ENCODE data around the gene COX7A2. TPM values are rescaled to one million over a fixed set of nuclear protein-coding genes. Genes with fewer than 3 reads are reported as not detected.
A peak's percentile ranks its signal among the peaks of the same experiment; 100 is the strongest.

Gene COX7A2, protein sequence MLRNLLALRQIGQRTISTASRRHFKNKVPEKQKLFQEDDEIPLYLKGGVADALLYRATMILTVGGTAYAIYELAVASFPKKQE
- 406 and 478 TPM in 2 replicates for total RNA-seq (2014; rRNA removed; shearing (Covaris generic))

DNA sequence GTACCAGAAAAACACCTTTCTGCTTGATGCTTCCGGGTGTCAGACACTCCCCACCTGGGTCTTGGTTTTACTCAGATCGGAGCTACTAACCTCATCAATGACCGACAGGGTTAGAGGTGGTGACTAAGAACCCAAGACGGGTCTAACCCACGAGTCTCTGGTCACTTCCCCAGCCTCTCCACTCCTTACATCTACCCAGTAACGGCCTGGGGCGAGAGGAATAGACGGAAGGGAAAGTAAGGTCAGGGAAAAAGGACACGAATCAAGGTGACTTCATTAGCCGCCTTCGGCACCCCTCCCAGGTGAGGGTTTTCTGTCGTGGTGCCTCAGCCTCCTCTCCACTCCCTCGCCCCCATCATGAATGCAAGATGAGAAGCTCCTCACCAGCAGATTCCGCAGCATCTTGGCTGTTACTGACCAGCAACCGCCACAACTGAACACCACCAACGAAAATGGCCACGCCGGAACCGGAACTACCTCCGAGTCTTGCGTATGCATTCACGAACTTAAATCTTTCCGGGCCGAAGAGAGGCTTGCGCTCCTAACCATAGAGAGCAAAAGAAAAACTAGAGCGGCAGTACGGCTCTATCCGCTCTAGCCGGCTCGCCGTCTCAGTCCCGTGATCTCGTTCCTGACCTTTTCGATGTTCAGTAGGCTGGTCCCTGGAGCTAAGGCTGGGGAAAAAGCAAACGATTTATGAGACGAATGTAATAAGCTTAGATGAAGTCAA lies at the start of gene COX7A2:
COX7A2 (minus strand) TSS at position 469 of the 730 bp plus-strand sequence; CDS start at position 402, 67 bp downstream.
- peak; percentile 99 for DNase-seq (ENCODE audit: low read depth)

DNA sequence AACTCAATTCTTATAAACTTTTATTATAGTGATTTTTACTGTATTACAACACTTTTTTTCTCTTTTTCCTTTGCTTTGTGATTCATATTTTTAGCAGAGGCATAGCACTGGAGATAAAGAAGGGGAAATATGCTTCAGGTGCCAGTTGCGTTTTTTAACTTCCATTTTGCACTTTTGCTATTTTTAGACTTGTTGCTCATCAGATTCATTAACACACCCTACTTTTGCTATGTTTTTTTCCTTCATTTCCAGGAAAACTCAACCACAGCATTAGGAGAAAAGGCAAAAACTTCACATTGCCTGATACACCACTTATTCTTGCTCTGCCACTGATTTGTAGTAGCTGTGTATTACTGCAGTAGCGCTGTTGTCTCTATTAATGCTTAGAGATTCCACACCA lies 49.0 kb upstream of the COX7A2 start:
- no peak for DNase-seq (ENCODE audit: low read depth)

DNA sequence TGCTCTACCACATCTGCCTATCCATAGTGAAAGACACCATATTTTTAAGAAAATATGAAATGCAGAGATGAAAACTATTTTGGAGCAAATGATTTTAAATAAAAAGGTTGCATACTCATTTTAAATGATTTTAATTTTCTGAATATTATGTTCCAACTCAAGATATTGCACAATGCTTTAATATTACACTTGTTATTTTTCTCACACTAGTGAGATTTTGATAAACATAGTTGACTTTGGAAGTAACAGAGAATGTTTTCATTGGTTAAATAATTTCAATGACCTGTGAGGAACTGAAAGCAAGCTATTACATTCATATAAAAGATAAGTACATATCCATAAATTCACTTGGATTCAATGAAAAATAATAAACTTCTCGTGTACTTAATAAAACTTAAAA lies 48.1 kb upstream of the COX7A2 start:
- no peak for DNase-seq (ENCODE audit: low read depth)

DNA sequence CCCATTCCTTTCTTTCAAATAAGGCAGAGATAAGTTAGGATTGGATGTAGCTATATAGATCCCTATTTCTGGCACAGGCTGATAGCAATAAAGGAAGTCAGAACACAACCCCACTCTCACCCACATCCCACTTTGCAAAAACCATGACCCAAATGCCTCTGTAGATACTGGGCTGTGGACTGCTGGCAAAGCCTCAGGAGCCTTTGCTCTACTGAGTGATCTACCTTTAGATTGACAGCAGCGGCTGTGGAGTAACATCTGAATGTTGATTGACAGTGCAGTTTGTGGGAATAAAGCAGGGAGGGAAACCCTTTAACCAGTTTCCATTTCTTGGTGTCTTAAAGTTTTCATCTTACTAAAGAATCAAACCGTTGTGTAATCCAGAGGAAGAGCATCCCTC lies 47.7 kb upstream of the COX7A2 start:
- no peak for DNase-seq (ENCODE audit: low read depth)

DNA sequence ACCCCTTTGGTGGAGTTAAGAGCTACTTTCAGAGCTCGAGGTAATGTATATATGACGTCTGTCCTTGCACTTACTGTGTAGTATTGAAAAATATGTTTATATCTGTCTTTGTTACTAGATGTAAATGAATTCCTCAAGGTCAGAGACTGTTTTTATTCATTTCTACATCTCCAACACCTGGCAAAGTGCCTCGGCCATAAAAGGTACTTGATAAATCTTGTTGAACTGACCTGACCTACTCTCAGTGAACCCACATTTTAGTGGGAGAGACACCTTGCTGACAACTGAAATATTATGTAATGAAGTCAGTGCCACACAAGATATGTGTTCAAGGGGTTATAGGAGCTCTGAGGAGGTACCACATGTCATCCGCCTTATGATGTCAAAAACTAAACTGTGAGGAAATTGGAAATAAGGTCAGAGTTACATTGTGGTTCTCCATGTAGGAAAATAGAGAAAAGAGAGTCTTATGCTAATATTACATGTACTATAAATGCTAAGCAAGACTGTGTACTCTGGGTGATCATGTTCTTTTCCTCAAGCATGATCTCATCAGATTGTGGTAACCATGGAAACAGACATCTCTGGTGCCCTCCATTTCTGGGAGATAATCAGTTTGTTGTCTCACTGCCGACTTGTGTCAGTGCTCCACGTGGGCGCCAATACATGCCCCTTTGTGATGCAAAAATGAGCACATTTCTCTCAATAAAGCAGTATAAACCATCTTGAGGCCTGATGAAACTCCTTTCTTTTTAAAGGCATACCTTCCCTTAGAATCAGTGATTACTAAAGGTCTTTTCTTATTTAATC lies 46.7 kb upstream of the COX7A2 start:
- DNase-seq (ENCODE audit: low read depth): no peak

DNA sequence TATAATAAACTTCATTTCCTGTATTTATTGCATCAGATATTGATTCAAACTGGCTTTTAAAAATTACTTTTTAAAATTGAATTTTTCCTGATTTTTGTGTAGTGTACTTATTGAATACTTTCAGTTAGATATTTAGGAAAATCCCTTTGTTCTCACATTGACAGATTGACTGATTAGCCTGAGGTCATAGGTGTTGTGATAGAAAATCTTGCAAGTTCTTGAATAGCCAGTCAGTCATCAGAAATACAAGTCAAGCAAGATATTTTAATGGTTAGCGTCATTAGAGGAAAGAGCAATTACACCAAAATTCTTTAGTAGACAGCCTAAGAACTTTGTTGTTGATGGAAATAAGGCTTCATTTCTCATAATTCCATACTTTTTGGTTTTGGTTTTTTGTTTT lies 44.4 kb upstream of the COX7A2 start:
- no peak for DNase-seq (ENCODE audit: low read depth)

DNA sequence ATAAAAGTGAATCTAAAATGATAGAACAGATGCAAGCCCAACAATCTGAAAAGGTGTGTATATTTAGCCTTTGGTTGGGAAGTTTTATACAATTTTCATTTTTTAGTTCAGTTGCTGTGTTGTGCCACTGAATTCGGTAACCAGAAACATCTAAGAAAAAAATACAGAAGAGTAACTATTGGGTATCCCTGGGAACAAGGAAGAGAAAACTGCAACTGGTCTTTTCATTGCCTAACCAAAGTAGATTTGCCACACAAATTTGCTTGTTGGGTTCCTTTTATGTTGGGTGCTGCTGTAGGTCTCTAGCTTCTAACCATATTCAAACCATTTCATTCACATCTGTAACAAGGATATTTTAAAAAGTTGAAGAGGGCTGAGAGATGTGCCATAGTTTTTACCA lies 43.8 kb upstream of the COX7A2 start:
- DNase-seq (ENCODE audit: low read depth): no peak

DNA sequence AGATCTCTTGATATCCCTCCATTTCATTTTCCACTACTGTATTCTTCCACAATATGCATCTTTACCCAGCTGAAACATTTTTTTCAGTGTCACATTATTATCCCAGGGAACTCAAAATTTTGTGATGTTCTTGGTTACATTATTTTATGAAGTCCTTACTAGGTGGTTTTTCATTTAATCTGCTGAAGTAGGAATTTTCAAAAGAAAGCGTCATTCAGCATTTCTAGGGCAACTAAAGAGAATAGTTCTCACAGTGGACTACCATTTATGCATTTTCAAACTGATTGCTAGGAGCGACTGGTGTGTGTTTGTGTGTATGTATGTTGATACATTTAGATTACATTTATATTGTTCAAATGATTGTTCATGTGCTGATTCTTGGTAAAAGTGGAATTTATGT lies 43.4 kb upstream of the COX7A2 start:
- DNase-seq (ENCODE audit: low read depth): no peak

DNA sequence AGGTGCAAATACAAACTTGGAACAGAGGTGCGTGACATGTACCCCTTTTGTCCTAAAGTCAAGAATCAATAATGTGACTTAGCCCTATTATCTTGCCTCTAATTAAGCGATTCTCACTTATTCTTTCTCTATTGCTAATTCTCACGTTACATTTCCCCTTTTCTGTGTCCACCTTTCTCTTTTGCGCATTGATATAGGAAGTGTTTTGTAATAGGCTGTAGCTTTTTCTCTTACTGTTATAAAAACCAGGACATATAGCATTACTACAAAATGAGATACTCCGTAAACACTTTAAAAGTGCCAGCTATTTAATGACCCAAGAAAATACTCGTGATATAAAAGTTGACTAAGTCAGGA lies 41.7 kb upstream of the COX7A2 start:
- peak; percentile 39 for DNase-seq (ENCODE audit: low read depth)

DNA sequence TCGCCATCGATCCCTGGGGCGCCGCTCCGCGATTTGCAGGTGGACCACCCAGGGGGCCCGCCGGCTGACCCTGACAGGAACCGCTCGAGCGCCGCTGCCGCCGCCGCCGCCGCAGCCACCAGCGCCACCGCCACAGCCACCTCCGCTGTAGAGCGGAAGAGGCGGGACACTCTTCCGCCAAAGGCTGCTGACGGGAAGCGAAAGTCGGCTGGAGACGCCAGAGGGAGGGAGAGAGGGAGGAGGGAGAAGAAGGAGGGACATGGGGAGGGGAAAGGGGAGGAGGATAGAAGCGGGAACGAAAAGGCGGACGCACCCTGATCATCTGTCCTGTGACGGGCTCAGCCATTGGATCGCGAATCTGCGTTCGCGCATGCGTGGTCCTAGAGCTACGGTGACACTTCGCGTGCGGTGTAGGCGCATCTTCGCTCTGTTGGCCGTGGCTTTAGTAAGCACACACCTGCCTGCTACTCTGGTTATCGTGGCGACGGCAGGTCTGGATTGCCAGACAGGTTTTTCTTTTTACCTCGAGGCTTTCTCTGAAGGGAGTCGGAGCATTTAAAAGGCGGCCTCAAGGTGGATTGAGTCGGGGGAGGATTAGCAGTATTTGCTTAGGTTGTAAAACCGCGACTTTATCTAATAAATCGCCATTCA lies 41.2 kb upstream of the COX7A2 start, which contains the start of gene TMEM30A:
TMEM30A (minus strand) TSS at position 161 of the 651 bp plus-strand sequence; CDS start at position 7, 154 bp downstream.
- DNase-seq (ENCODE audit: low read depth): peak; percentile 99

DNA sequence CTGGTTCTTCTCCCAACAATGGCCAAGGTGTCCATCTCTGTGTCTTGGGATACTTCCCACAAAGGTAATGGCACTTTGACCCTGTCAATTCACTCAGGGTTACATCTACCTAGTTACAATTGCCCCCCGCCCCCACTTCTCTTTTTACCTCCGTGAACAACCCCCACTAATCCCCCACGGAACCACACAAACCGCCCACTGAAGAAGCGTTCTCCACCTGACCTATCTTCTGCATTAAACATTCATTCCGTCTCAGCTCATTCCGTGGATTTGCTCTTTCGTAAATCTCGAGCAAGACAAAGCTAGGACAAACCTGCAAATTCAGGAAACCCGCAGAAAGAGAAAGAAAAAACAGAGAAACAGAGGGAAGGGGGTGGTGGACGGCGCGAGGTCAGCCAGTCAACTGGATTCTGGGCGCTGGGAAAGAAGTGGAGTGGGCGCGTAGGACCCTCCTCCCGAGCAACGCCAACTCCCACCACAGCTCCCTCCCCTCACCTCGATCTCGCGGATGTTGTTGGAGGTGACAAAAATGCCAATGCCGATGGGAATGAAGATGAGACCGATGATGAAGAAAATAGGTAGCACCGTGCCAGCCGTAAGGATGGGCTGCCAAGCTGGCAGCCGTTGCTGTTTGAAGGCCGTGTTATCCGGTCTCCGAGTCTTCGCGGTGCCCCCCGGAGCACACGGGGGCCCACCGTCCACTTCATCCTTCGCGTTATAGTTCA lies 40.5 kb upstream of the COX7A2 start:
- DNase-seq (ENCODE audit: low read depth): no peak

DNA sequence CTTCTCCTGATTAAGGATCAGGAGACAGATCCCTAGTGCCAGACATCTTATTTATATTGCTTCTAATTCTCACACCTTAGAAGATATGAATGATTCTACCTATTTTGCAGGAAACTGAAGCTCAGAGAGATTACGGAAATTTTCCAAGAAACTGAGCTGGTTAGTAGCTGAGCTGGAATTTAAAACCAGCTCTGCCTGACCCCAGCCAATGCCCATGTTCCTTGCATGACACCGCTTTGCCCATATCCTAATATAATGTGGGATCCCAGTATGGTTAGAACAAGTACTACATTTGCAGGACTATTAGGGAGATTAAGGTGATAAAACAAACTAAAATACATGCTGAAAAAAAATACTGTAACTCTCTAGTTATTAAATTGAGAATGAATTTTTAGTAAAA lies 39.1 kb upstream of the COX7A2 start:
- peak; percentile 7 for DNase-seq (ENCODE audit: low read depth)

DNA sequence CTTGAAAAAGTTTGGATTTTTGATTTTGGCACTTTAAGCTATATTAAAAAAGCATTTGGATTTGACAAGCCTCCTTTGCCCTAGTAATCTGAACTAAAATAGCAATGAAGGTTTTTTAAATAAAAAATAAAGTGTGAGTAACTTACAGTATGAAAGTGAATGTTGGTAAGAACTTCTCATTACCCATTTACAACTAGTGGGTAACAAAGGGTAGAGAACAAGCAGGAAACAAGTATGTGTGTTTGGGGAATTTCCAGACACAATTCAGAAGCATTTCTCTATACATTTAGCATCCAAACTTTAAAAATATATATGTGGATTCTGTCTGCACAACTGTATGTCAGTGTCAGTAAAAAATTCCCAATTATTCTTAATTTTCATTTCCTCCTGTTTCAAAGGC lies 38.1 kb upstream of the COX7A2 start:
- no peak for DNase-seq (ENCODE audit: low read depth)

DNA sequence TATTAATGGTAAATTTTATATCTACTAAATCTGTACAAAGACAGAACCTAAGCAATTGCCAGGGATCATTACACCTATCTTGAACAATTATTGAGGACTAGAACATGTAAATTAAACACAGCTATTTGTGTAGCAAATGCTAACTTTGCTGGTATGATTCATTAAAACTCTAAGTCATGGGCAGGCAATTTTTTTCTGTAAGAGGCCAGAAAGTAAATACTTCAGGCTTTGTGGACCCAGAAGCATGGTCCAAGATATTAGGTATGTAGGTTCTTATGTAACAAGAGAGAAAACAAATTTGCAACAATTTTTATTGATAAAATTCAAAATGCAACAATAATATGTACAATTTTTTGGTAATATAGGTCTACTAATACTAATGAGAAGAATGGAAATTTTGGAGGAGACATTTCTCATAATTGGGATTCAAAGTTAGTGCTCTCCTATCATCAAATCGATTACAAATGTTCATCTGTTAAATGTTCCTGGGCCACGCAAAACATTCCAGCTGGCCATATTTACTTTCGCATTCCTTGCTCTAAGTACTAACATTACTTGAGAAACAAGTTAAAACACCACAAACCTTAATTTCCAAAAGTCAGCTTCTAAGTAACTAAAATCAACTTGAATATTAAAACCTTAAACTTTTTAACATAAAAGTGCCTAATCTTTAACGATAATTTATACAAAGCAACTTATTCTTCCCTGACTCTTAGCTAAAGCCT lies 36.7 kb upstream of the COX7A2 start:
- DNase-seq (ENCODE audit: low read depth): no peak

DNA sequence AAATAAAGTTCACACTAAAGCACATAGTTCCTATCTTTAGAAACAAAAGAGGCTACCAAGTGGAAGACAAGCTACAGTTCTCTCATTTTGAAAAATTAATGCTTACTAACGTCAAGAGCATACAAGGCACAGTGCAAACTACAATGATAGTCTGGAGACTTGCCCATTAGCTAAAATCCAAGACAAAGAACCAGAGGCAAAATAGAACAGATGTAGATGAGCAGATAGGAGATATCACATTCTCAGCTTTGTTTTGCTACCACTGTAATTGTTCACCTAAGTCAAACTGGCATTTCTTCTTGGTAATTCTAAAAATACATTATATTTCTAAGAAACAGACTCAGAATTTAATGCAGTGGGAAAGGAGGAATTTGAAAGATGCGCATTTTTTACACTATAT lies 35.8 kb upstream of the COX7A2 start:
- DNase-seq (ENCODE audit: low read depth): no peak

DNA sequence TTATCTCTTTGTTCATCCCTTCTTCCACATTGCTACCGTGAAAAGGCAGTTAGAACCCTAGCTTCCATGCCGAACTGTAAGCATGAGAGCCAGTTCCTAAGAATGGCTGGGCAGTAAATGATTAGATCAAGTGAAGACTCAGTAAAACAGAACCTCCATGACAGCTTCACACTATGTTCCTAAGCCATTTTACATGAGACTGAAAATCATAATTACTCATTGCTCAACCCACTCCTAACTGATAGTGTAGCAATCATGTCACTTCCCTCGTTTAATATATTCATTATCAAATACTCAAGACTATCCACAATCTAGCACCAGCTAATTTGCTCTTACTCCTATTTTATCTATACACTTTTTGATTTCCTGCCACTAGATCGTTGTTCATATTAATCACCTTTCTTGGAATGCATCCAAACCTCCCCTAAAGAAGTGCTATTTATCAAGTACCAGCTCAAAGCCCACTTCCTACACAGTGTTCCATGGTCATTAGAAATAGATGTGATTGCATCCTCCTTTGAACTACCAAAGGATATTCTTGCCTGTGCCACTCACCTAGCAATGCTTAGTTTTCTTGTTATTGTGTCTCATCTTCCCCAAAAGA lies 35.0 kb upstream of the COX7A2 start:
- DNase-seq (ENCODE audit: low read depth): no peak

DNA sequence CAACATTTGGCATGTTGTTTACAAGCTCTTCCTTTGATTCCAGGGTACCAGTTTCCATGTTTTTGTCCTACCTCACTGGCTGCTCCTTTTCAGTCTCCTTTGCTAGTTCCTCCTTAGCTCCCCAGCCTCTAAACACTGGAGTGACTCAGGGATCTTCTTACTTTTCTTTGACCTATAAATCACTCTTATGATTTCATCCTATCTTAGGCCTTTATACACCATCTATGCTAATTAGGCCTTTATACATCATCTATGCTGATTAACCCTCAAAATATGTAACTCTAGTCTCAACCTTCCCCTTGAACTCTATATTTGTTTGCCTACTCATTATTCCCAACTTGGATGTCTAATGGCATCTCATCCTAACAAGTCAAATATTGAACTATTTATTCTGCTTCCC lies 31.5 kb upstream of the COX7A2 start:
- peak; percentile 60 for DNase-seq (ENCODE audit: low read depth)

DNA sequence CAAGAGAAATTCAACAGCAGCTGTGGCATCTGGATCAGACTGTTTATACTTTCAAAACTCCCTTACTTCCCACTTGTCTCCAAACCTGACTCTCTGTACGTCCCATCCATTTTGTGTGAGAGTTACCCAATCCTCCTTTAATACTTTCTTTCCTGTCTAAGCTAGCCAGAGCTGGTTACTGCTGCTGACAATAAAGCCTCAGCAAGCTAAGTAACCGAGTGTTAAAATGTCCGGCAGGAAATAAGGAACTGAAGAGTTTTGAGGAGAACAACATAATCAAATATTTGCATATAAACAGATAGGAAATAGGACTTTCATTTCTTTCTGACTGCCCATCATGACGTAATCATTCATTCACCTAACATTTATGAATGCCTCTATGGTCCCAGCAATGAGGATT lies 29.4 kb upstream of the COX7A2 start:
- no peak for DNase-seq (ENCODE audit: low read depth)

DNA sequence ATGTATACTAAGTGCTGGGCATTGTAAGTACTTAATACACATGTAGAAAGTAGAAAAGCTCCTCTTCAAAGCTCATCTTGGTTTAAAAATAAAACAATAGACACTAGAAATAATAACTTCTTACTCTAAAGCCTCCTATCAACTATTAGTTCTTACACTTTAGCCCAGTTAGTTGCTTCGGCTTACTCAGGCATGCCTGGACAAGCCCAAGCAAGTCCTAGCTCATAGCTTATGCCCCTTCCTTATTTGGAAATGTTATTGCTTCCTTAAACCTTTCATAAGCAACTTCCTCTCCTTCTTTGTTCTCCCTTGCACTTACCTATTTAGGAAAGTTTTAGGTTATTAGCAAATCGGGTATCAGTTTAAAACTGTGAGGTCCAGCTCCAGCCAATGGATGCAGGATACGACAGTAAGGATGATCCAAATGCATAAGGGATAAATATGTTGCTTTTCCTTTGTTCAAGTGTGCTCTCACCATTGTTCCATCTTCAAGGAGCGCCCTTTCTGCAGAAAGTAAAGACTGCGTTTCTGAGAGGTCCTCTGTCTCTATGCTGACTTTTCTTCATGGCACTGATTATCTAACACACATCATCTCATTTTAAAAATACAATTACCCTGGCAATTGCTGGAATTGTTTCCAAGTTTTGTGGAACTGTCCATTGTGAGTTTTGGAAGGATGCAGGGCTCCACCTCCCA lies 28.7 kb upstream of the COX7A2 start:
- DNase-seq (ENCODE audit: low read depth): no peak

DNA sequence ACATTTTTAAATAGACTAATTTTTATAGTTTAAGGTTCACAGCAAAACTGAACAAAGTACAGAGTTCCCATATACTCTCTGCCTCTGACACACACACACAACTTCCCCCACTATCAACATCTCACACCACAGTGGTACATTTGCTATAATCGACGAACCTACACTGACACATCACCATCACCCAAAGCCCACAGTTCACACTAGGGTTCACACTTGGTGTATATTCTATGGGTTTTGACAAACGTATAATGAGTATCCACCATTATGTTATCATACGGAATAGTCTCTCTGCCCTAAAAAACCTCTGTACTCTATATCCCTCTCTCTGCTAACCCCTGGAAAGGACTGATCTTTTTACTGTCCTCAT lies 25.4 kb upstream of the COX7A2 start:
- DNase-seq (ENCODE audit: low read depth): no peak

Measured in RPMI7951 (cell line).